Non-pigmented ciliary epithelial cell (primary cell): ENCODE measurements around the gene MYO1E.

ENCODE experiments used
- DNase-seq: peaks from one replicate; pipeline ENCODE4 v3.0.0-alpha.2; 2010; ENCODE audit warnings: low read depth

Gene MYO1E

DNA sequence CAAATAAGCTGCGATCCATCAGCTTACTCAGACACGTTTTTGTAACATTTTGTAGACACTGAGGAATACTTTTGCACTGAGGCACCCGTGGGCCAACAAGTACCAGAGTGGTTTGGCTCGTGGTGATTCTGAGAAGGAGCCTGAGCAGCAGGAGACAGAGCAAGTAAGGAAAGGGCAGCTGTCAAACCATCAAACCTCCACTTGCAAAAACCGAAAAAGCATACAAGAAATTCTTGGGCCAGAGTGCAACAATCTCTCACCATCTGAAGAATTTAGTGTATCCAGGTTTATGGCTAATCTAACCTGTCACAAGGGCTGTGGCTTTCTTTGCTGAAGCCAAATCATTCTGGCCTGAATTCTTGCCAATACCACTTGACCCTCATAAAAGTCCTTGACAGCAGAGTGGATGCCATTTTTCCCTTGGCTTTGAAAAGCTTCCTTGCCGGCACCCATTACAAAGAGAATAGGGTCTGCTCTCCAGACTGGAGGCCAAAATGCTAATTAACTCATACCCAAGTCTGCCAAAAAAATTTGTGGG lies 56.7 kb downstream of the MYO1E start:
- DNase-seq: no peak

DNA sequence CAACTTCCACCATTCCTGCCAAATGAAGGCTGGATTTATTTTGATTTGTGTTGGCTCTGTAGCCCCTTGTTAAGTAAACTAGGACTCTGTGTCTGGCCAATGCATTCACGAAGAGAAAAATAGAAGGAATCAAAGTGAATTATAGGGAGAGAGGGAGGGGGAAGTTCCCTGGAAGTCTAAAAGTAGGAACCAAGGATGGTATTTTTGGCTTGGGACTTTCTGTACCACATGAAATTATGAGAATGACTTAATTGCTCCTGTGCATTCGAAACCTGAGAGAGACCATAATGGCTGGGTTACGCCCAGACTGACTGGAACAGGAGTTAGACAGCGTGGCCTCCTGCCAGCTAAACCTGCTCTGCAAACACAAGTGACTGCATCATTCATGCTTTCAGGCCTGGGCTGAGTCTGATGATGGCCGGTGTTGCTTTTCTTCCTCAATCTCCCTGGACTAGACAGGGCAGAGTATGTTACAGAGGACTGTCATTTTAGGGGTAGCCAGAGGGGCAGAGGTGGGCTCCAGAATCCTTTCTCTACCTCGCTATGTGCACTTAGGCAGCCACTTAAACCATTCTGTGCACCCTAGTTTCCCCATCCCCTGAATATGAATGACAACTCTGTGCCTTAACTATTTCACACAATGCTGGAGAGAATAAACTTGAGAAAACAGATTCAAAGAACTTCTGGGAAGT lies 58.9 kb downstream of the MYO1E start:
- no peak for DNase-seq

DNA sequence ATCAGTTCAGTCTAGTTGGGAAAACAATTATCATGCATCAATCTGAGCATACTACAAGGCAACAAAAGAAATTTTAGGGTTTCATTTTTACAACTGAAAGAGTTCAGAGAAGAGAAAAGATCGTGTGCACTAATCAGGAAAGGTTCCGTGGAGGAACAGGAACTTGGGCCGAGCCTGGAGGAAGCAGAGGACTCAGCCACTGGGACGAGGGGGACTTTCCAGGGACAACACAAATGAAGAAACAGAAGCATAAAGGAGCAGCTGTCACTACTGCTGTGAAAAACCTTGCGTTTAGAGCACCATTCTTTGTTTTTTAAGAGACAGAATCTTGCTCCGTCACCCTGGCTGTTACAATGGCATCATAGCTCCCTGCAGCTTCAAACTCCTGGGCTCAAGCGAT lies 60.5 kb downstream of the MYO1E start:
- no peak for DNase-seq

DNA sequence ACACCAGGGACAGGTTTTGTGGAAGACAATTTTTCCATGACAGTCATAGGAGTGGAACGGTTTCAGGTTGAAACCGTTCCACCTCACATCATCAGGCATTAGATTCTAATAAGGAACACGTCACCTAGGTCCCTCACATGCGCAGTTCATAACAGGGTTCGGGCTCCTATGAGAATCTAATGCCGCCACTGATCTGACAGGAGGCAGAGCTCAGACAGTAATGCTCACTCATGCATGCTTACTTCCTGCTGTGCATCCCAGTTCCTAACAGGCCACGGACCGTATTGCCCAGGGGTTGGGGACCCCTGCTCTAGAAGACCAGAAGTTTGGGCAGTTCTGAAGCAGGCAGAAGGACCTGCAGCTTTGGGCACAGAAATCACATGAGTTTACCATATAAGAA lies 61.5 kb downstream of the MYO1E start:
- no peak for DNase-seq

DNA sequence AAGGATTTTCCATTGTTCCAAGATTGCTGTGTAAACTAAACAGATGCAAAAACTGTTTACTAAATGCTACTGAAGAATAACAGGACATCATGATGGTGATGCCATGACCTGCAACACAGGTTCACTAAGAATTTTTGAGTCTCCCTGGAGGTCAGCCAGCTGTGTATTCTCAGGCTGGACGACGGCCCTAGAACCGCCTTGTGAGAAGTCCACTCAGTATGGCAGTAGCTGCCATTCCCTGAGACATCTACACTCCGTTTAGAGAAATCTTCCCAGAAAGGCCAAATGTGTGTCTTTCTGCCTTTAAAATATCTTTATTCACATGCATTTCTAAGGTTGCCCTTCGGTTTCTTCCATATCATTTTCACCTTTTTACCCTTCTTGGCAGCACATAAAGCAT lies 63.3 kb downstream of the MYO1E start:
- no peak for DNase-seq

DNA sequence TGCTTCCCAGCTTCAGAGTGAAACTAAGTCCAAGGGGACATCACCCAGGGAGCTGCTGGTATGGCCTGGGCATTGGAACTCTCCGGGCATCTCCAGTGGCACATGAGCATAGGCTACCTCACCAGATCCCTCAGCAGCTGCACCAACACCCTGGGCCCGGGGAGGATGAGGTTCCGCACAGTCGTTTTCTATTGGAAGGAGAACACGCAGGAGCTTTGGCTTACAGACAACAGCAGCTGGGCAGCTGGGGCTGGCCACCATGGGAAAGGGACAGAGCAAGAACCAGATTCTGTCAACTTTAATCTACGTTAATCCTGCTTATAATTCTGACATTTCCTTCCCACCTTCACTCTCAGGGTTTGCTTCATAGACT lies 65.5 kb downstream of the MYO1E start:
- DNase-seq: no peak

DNA sequence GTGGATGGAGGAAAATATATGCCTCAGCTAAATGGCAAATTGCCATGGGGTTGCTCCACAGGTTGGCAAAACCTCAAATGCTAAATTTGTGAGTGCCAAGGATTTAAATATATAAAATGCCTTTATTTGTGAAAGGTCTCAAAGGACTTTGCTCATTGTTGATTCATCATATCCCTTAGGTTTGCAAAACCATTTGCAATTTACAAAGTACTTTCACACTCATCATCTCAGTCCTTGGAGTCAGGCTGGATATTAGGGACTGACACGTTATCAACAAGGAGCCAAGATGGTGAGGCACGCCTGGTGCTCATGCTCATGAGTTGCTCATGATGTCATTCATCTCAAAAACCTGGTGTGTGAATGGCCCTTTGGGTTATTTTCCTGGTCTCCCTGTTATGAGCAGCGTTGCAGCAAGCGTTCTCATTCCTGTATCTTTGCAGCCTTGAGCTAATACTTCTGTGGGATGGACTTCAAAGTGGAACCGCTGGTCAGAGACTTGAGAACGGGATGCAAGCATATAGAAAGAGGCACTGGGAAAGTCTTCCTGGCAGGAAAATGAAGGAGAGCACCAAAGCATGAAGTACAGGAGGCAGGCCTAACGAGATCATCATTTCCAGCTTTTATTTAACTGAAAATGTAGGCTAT lies 66.0 kb downstream of the MYO1E start:
- no peak for DNase-seq

DNA sequence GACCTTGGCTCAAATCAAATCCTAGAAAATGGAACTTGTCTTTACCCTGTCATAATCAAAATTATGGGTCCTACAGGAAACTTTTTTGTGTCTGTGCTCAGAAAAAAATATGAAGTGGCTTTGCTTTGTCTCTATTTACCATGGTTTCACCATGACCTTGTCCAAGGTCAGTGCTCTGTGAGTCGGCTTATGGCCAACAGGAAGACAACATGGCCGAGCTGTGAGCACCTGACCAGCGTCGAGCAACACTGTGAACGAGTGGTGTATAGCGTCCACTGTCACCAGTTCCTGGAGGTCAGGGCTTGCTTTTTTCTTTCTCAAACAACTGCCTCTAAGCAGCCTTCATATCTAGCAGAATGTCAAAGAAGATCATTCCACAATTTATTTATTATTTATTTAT lies 67.9 kb downstream of the MYO1E start:
- DNase-seq: no peak

DNA sequence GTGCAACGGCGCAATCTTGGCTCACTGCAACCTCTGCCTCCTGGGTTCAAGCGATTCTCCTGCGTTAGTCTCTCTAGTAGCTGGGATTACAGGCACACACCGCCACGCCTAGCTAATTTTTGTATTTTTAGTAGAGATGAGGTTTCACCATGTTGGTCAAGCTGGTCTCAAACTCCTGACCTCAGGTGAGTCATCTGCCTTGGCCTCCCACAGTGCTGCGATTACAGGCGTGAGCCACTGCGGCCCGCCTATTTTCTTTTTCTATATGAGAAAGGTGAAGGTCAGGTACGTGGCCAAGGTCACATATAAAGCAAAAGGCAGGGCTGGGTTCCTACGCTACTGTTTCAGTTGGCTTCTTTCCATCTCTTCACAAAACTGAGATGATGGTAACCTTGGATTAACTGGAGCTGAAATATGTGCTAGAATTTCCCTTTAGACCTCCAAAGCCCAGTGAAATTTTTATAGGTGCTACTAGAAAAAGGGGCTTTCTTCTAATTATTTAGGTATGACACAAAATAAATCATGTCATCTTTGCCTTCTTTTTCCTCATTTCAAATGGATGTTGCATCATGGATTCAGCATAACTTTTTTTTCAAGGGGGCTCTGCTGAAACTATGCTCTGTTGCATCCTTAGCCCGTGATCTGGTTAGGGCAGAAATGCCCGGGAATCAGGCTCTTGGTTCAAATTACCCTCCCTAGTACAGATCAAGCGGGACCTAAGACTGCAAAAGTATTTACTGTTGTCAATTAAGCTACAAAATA lies 68.5 kb downstream of the MYO1E start:
- no peak for DNase-seq

DNA sequence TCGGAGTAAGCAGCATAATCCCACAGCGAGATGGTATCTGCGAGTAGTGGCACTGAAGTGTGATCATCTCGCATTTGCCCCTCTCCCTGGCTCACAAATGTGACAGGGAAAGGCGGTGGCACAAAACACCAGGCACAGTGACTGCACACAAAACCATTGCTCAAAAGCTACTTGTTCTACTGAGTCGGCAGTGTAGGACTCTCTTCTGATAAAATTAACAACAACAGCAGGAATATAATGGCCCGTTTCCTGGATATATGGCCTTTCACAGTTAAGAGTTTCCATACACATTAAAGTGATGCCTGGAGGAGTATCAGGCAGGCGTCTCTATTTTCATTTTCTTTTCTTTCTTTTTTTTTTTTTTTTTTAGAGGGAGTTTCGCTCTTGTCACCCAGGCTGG lies 69.0 kb downstream of the MYO1E start:
- DNase-seq: no peak

DNA sequence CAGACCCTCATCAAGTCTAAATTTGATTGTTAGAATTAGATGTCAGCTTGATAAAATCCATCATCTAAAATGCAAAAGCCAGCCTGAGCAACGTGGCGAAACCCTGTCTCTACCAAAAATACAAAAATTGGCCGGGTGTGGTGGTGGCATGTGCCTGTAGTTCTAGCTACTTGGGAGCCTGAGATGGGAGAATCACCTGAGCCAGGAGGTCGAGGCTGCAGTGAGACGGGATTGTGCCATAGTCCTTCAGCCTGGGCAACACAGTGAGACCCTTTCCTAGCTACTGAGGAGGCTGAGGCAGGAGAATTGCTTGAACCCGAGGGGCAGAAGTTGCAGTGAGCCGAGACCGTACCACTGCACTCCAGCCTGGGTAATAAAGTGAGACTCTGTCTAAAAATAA lies 69.5 kb downstream of the MYO1E start:
- no peak for DNase-seq

DNA sequence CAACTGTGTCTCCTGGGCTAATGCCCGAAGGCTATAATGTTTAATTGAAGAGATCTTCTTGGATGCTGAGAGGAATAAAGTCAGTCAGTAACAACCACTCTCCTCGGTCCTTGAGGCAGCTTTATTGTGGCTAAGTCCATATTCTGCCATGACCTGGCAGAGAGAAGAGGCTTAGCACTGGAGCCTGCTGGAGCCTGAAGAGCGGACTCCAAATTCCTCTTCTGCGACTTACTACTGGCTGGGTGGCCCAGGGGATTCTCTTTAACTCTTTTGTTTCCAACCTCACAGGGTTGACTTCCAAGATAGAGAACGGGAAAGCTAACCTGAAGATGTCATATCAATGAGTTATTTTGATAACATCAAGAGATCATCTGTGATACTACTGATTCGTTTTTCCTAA lies 71.1 kb downstream of the MYO1E start:
- DNase-seq: no peak

DNA sequence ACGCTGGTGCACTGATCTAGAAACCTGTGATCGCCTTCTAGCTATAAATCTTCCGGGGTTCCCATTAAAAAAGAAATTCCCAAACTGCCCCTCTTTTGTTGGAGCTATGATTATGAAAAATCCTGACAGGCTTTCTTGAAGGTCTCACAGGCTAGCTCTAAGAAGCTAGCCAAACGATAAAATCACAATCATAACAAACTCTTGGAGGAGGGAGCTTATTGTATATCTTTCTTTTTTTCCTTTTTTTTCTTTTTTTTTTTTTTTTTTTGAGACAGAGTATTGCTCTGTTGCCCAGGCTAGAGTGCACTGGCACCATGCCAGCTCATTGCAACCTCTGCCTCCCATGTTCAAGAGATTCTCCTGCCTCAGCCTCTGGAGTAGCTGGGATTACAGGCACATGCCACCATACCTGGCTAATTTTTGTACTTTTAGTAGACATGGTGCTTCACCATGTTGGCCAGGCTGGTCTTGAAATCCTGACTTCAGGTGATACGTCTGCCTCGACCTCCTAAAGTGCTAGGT lies 72.0 kb downstream of the MYO1E start:
- DNase-seq: no peak

DNA sequence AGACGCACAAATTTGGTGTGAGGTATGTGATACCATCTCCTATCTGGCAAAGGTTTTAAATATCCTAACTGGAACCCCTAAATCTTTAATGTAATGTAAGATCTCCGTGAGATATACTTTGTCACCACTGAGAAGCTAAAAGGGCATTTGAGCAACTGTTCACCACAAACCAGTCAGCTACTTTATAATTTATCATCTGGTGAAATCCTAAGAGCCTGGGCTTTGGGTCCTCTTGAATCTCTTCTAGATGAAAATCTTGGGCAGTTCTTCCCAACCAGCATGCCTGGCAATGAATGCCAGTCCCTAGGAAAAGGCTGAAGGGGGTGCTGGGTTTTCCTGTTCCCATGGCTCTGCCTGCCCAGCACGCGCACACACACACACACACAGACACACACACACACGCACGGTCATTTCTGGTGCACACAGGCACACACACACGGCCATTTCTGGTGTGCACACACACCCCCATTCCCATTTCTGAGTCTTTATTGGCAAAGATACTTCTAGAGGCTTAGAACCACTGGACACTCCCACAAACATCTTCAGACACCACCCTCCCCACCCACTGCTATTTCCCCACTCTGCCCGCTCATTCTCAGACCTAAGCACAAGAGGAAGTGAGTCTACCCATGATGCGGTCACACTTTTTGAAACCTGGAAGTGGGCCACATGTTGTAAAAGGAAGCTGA lies 72.6 kb downstream of the MYO1E start:
- DNase-seq: peak; percentile 95

DNA sequence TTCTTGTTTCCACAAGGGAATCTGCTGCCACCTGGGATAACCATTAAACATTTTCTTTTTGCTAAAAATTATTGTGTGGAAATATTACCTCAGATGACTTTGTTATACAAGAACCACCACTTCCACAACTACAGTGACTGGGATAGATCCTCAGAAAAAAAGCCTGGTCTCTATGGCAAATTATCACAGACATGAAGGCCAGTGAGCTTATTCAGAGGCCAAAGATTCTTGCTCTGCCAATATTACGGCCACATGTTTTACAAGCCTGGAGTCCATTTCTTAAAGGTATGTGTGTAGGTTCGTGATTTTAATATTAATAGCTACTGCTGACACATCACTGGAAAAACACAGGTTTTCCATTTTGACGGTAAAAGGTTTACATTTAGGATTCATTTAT lies 73.8 kb downstream of the MYO1E start:
- no peak for DNase-seq

DNA sequence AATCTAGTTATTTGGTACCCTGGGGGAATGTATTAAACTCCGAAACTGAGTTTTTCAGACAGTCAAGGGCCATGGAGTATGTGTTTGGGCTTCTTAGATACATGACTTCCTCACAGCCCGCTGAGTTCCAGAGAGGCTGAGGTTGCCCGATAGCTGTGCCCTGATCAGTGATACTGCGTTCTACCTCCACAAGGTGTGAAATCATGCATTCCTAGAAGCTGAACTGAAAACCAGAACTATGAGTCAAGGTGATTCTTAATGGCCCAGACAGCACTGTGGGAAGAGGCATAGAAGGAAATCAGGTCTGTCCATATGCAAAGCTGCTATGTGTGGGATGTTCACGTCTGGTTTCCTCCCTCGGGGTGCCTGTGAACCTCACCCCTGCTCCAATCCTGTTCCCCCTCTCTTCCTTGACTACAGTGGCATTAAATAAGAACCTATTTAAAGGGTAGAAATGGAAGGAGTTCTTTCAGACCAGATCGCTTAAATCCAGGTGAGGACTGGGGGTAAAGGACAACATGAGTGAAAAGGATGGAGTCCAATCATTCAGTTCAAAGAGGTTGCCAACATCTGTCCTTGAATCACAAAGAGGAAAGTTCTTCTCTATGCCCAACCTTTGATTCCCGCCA lies 74.3 kb downstream of the MYO1E start:
- no peak for DNase-seq

DNA sequence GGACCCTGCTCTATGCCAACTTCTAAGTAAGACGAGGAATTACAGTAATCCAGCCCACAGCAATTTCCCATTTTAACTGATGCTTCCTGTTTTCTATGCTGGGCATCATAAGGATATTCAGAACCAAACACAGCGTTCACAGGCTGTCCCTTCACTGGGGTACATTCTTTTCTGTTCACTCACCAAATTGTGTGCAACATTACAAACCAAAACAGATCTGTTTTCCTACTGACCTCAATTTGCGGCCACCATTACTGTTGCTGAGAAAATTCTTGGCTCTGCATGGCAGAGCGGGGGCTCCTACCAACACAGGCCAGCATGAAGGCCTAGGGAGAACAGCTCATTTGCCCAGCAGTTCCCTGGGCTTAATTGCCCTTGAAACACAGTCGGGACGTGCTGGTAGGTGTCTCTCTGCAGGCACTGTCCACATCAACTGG lies 76.5 kb downstream of the MYO1E start:
- peak; percentile 79 for DNase-seq

DNA sequence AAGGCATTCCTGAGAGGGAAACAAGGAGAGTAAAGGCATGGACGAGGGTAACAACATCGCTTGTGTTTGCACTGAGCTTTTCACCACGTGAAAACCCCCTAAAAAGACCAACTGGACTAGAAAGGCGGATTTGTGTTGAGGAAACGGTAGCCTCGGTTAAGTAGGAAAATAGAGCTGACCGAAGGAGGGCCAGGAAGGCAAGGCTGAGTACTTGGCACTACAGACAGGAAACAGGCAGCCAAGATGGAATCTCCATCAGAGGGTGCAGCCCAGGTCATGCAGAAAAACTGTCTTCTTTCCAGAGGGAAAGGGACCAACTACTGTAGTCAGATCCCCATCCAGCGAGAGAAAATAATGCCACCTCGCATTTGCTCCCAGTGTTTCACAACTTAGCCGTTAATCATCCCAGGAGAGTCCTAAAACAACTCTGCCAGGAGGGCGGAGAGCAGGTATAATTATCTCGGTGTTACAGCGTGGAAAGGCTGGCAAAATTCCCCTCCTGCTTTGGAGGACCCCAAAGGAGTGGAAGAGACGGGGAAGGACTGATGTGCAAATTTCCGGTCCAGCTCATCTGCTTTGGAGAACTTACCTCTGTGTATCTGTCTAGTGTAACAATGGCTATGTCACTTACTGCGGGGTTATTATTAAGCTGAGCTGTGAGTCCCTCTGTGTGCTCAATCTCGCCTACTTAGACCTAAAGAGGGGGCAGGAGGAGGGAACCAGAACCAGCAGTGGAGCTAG lies 77.2 kb downstream of the MYO1E start:
- DNase-seq: no peak

DNA sequence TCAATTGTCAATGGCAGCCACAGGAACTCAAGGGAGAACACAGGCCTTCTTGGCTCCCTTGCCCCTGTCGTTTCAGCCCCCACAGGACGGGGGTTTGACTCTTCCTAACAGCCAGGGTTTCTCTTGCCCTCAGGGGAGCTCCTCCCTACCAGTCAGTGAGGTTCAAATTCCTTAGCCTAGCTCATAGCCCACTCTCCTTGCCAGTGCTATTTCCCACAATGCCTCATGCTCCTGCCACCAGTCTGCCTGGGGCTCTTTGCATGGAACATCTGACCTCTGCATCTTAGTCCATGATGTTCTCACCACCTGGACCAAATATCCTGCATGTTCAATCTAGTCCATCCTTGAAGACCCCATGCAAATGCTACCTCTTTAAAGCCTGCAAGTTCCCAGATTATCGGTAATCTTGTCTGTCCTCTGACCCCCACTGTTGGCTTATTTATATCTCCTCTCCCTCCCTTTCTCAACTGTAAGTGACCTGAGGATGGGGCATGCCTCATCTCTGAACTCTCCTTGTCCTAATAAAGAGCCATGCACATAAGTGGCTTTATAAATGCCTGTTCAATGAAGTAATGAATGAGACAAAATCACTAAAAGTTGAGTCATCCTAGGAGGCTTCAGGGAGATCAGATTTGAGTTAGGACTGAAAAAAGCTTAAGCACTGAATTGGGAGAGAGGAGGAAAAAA lies 78.0 kb downstream of the MYO1E start:
- peak; percentile 91 for DNase-seq

DNA sequence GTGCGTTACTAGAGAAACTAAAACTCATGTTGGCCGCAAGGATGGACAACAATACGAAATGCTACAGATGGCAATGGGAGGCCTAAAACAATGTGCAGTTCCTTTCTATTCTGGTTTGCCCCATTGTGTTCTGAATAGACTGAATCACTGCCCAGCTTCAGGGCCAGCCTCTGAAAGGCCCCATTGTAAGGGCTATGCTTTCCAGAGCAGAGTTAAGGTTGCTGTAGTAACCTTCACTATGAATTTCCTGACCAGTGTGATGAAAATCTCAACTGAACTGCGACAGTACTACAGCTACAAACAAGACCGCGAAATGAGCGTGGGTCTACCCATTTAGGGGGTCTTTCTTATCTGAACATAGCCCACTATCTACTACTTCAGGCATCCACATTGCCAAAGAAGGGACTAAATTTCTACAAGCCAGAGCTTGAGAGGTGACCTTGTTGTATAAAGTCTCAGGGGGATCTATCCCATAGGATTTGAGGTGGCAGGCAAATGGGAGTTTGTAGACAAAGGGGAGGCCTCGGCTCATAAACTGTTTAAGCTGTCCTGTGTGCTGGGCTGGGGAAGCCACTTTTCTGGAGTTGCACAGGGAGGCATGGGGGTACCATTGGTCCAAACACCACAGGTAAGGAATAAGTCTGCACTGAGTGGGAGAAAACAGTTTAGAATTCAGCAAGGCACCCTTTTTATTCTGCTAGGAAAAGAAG lies 80.1 kb downstream of the MYO1E start:
- DNase-seq: no peak
